H9 (cell line): ENCODE measurements around the gene HTRA3. TPM values are rescaled to one million over a fixed set of nuclear protein-coding genes. Genes with fewer than 3 reads are reported as not detected.

Experiments
- DNase-seq: peaks from one replicate; pipeline ENCODE4 v3.0.0-alpha.2; 2017
- H2AFZ ChIP-seq: one replicate; pipeline ENCODE4 v1.6.1; 2013; ENCODE audit warnings: mild to moderate bottlenecking, low read length, control low read depth, moderate library complexity
- H2AK5ac ChIP-seq: 2 replicates; pipeline ENCODE4 v1.6.1; 2013; ENCODE audit warnings: low read length, control low read depth, mixed read lengths; ENCODE audit not compliant: insufficient read length
- H2BK120ac ChIP-seq: one replicate; pipeline ENCODE4 v1.6.1; 2013; ENCODE audit warnings: low read depth, mild to moderate bottlenecking, low read length, control low read depth, inconsistent platforms; ENCODE audit not compliant: poor library complexity, severe bottlenecking
- H2BK12ac ChIP-seq: 2 replicates; pipeline ENCODE4 v1.6.1; 2013; ENCODE audit warnings: low read length, control low read depth, mixed read lengths, low read depth; ENCODE audit not compliant: insufficient read length
- H2BK15ac ChIP-seq: 2 replicates; pipeline ENCODE4 v1.6.1; 2013; ENCODE audit warnings: low read depth, low read length, control low read depth
- H2BK20ac ChIP-seq: one replicate; pipeline ENCODE4 v1.6.1; 2013; ENCODE audit warnings: low read depth, mild to moderate bottlenecking, low read length, control low read depth, inconsistent platforms; ENCODE audit not compliant: poor library complexity, severe bottlenecking
- H2BK5ac ChIP-seq: 2 replicates; pipeline ENCODE4 v1.6.1; 2013; ENCODE audit warnings: low read length, control low read depth, mixed read lengths; ENCODE audit not compliant: insufficient read length
- H3K14ac ChIP-seq: 2 replicates; pipeline ENCODE4 v1.6.1; 2013; ENCODE audit warnings: low read length, control low read depth; ENCODE audit not compliant: insufficient read depth
- H3K18ac ChIP-seq: 2 replicates; pipeline ENCODE4 v1.6.1; 2013; ENCODE audit warnings: low read depth, mild to moderate bottlenecking, mixed read lengths, low read length, control low read depth; ENCODE audit not compliant: insufficient read length
- H3K23ac ChIP-seq: 2 replicates; pipeline ENCODE4 v1.6.1; 2013; ENCODE audit warnings: low read length, control low read depth, mixed read lengths, low read depth; ENCODE audit not compliant: insufficient read length
- H3K23me2 ChIP-seq: 2 replicates; pipeline ENCODE4 v1.6.1; 2013; ENCODE audit warnings: low read depth, mild to moderate bottlenecking, mixed read lengths, low read length, control low read depth; ENCODE audit not compliant: insufficient read length, poor library complexity, severe bottlenecking
- H3K27ac ChIP-seq: 2 replicates; pipeline ENCODE4 v1.5.1; 2013; ENCODE audit warnings: low read length, control low read depth, mixed read lengths, low read depth; ENCODE audit not compliant: insufficient read length
- H3K27me3 ChIP-seq: 2 replicates; pipeline ENCODE4 v1.6.1; 2013; ENCODE audit warnings: low read length, control low read depth, inconsistent platforms; ENCODE audit not compliant: insufficient read depth
- H3K4ac ChIP-seq: 2 replicates; pipeline ENCODE4 v1.6.1; 2013; ENCODE audit warnings: low read depth, mild to moderate bottlenecking, control low read depth, inconsistent platforms, low read length, moderate library complexity
- H3K4me1 ChIP-seq: 2 replicates; pipeline ENCODE4 v1.6.1; 2013; ENCODE audit warnings: low read length, control low read depth, inconsistent platforms; ENCODE audit not compliant: insufficient read depth
- H3K4me2 ChIP-seq: 2 replicates; pipeline ENCODE4 v1.6.1; 2013; ENCODE audit warnings: low read length, control low read depth, mixed read lengths; ENCODE audit not compliant: insufficient read length, insufficient read depth
- H3K56ac ChIP-seq: 2 replicates; pipeline ENCODE4 v1.6.1; 2013; ENCODE audit warnings: low read depth, mild to moderate bottlenecking, mixed read lengths, low read length, control low read depth; ENCODE audit not compliant: insufficient read length
- H3K79me1 ChIP-seq: 2 replicates; pipeline ENCODE4 v1.6.1; 2013; ENCODE audit warnings: low read depth, mild to moderate bottlenecking, moderate library complexity, low read length, control low read depth, inconsistent platforms; ENCODE audit not compliant: insufficient read depth, poor library complexity, severe bottlenecking
- H3K79me2 ChIP-seq: 2 replicates; pipeline ENCODE4 v1.6.1; 2013; ENCODE audit warnings: low read length, control low read depth, inconsistent platforms; ENCODE audit not compliant: insufficient read depth
- H3K9ac ChIP-seq: 2 replicates; pipeline ENCODE4 v1.6.1; 2013; ENCODE audit warnings: low read length, control low read depth, mixed read lengths; ENCODE audit not compliant: insufficient read length; ENCODE audit errors: extremely low read depth
- H3K9me3 ChIP-seq: one replicate; pipeline ENCODE4 v1.6.1; 2013; ENCODE audit warnings: low read depth, low read length, inconsistent platforms; ENCODE audit not compliant: control insufficient read depth
- H3T11ph ChIP-seq: one replicate; pipeline ENCODE4 v1.6.1; 2013; ENCODE audit warnings: mild to moderate bottlenecking, low read length, control low read depth, inconsistent platforms
- H4K20me1 ChIP-seq: one replicate; pipeline ENCODE4 v1.6.1; 2013; ENCODE audit not compliant: control insufficient read depth, insufficient read length, insufficient read depth
- H4K5ac ChIP-seq: 2 replicates; pipeline ENCODE4 v1.6.1; 2013; ENCODE audit warnings: low read depth, mild to moderate bottlenecking, mixed read lengths, low read length, control low read depth; ENCODE audit not compliant: insufficient read length
- H4K8ac ChIP-seq: replicated peaks from 2 replicates; pipeline ENCODE4 v1.6.1; 2013; ENCODE audit warnings: low read length, control low read depth, mixed read lengths, low read depth; ENCODE audit not compliant: insufficient read length
- H4K91ac ChIP-seq: 2 replicates; pipeline ENCODE4 v1.6.1; 2013; ENCODE audit warnings: low read depth, mild to moderate bottlenecking, moderate library complexity, mixed read lengths, low read length, control low read depth; ENCODE audit not compliant: insufficient read length
- H3K27ac Mint-ChIP-seq, 3 experiments: 2 replicates in 2 of 3; 3 replicates in 1 of 3; pipeline ENCODE4 v1.8.0; 2020 to 2021; ENCODE audit warnings: mixed read lengths in 3 of 3, mild to moderate bottlenecking in 1 of 3, moderate library complexity in 1 of 3
- H3K27me3 Mint-ChIP-seq: 2 replicates; pipeline ENCODE4 v1.8.0; 2021; ENCODE audit warnings: low read depth, mild to moderate bottlenecking, moderate library complexity, mixed read lengths
- H3K36me3 Mint-ChIP-seq, 3 experiments: 2 replicates in 2 of 3; 3 replicates in 1 of 3; pipeline ENCODE4 v1.8.0; 2020 to 2021; ENCODE audit warnings: low read depth in 3 of 3, mixed read lengths in 3 of 3; ENCODE audit not compliant: insufficient read depth in 1 of 3
- H3K4me1 Mint-ChIP-seq, 2 experiments: 2 replicates each; pipeline ENCODE4 v1.8.0; 2020; ENCODE audit warnings: mixed read lengths in 2 of 2
- H3K4me3 Mint-ChIP-seq, 2 experiments: 2 replicates in 1 of 2; 3 replicates in 1 of 2; pipeline ENCODE4 v1.8.0; 2020 to 2021; ENCODE audit warnings: mild to moderate bottlenecking in 2 of 2, mixed read lengths in 2 of 2, moderate library complexity in 1 of 2
- H3K9me3 Mint-ChIP-seq, 2 experiments: 2 replicates in 1 of 2; 3 replicates in 1 of 2; pipeline ENCODE4 v1.8.0; 2020; ENCODE audit warnings: mild to moderate bottlenecking in 2 of 2, mixed read lengths in 2 of 2, moderate library complexity in 1 of 2
- CTCF ChIP-seq: fragments of 200-600 bp; sonication (generic); conservative IDR thresholded peaks from 3 replicates; pipeline ENCODE4 v1.8.0; 2021; ENCODE audit warnings: antibody characterized with exemption, mild to moderate bottlenecking
- WGBS: extraction: QIAGEN DNeasy Blood & Tissue Kit; methylation state at CpG from one replicate; pipeline ENCODE4 v1.1.7; 2013; ENCODE audit warnings: missing lambda C conversion rate, low lambda C conversion rate, mixed read lengths; ENCODE audit not compliant: insufficient read length; ENCODE audit errors: extremely low coverage; 5-methylcytosine and 5-hydroxymethylcytosine counted together
- total RNA-seq: library from RNA; stranded (reverse); gene quantifications from 2 replicates; pipeline ENCODE4 v1.2.1, GENCODE V29; 2021

HTRA3 gene
- total RNA-seq, 1 experiment from 2014 or later, result 3.0 TPM

GRCh38 chr4:8241895-8242696 lies 27.5 kb upstream of the HTRA3 start:
- no peaks in the 10 kb centered on the region for H3K9me3 ChIP-seq
- no peak overlapping the region for H3K56ac ChIP-seq
- H3K79me2 ChIP-seq, result no peaks in the 10 kb centered on the region
- Mint-ChIP-seq H3K4me3 (no peak overlapping the region; a peak in 1 of 5 replicates), H3K36me3 (no peaks in the 10 kb centered on the region), H3K27me3 (peaks cover 7% of the 10 kb centered on the region), H3K9me3 (no peaks in the 10 kb centered on the region), H3K4me1 (peaks cover 2 to 11% of the 10 kb centered on the region in 2 experiments; a peak in 2 of 4 replicates), H3K27ac (no peak overlapping the region)
- H2BK120ac ChIP-seq, result no peak overlapping the region
- H3K27me3 ChIP-seq, result no peaks in the 10 kb centered on the region
- no peak overlapping the region for H4K91ac ChIP-seq
- no peaks in the 10 kb centered on the region for H3K4me1 ChIP-seq
- H3K79me1 ChIP-seq, result no peaks in the 10 kb centered on the region
- H2BK12ac ChIP-seq, result no peak overlapping the region
- no peak overlapping the region for H3K18ac ChIP-seq
- no peak overlapping the region for H2BK15ac ChIP-seq
- no peak overlapping the region for H2BK20ac ChIP-seq
- H3K23ac ChIP-seq, result no peak overlapping the region
- TF ChIP-seq CTCF, result peak; percentile 99
- H3K23me2 ChIP-seq, result no peaks in the 10 kb centered on the region
- no peaks in the 10 kb centered on the region for H4K20me1 ChIP-seq
- H2BK5ac ChIP-seq, result no peak overlapping the region
- H4K8ac ChIP-seq, result no peak overlapping the region
- no peak overlapping the region for H2AFZ ChIP-seq
- no peak overlapping the region for H3K14ac ChIP-seq
- H4K5ac ChIP-seq, result no peak overlapping the region
- no peak overlapping the region for H3K4me2 ChIP-seq
- H2AK5ac ChIP-seq, result no peak overlapping the region
- no peak overlapping the region for H3K27ac ChIP-seq
- peak; percentile 94 for DNase-seq
- H3K4ac ChIP-seq, result no peak overlapping the region
- H3K9ac ChIP-seq, result no peak overlapping the region
- no peak overlapping the region for H3T11ph ChIP-seq
- WGBS, result no CpG with 5 or more reads among the region's 29 CpGs
